GF-D8 (cell line): ENCODE data around the gene CXADR.

Source experiments
- DNase-seq: peaks from one replicate; lab custom pipeline; 2025; lab: John Stamatoyannopoulos, UW

The CXADR gene

DNA sequence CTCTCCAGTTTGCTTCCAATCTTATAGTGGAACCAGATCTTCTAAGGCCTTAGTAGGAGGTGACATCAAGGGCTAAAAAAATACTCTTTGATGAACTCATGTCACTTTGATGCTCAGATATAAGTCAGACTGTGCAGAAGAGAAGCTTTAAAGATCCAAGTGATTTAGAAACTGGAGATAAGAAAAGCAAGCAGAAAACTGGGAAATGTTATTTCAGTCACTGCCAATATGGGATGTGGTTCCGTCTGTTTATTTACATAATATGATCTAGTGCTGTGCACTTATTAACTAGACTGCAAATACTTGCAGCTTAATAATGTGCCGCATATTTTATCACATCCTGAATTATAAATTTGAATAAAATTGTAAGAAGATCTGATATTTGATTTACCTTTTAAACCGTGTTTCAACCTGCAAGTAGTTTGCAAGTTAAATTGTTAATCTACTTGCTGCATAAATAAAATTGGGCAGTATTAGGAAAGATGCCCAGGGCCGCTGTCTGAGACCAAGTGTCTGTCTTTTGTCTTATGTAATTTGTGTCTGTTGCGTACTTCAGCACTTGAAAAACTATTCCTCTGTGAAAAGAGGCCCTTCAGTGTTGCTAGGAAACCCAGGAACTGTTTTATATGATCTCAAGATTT, 29.6 kb downstream of the CXADR start:
- no peak for DNase-seq

DNA sequence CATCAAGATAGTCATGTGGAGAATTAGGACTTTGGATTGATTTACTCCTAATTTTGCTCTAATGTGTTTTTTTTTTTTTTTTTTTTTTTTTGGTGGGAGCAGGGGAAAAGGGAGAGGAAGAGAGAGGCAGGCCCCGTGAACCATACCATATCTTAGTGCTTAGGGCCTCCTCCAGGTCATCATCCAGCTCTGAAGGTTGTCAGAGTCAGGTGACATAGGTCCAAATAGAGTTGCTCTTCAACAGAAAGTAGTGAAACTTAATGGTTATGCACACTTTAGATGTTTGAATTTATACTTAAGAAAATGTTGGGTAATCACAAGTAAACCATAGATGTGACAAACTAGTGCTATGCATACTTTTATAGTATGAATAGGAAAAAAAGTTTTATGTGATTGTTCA, 32.2 kb downstream of the CXADR start:
- no peak for DNase-seq

DNA sequence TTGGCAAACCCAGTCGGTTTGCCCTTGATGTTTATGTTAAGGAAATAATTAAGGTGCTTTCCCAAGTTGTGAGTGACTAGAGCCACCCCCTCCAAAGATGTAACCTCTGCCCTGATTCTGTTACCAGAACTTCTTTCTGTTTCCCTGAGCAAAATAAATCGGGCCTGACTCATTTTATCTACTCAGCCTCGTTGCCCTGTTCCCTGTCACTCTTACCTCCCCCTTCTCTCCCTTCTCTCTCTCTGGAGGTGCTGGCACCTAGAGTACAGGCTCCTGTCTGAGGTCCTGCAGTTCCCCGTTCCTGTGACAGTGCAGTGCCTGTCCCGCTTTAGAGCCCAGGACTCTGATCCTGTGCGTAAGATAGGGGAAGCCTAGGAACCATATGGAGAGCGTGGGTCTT, 35.4 kb downstream of the CXADR start:
- no peak for DNase-seq

DNA sequence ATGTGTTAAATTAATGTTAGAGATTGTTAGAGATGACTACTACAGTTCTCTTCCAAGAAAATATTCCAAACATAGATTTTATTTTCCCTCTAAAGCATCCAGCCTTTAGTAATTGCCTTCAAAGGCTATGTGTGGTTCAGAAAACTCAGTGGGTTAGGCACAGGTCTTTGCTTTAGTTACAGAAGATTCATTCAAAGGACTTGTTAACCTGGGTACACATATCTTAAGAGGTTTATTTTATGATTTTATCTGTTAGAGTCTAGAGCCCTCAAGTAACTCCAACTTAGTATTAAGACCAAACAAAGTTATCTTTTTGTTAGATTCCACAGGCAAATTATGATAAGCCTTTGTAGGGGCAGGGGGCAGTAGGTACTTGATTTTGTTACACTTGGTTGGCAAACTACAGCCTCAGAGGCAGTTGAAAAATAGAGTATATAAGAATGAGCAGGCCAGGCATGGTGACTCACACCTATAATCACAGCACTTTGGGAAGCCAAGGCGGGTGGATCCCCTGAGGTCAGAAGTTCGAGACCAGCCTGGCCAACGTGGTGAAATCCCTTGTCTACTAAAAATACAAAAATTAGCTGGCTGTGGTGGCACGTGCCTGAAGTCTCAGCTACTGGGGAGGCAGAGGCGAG, 37.9 kb downstream of the CXADR start:
- DNase-seq = no peak

DNA sequence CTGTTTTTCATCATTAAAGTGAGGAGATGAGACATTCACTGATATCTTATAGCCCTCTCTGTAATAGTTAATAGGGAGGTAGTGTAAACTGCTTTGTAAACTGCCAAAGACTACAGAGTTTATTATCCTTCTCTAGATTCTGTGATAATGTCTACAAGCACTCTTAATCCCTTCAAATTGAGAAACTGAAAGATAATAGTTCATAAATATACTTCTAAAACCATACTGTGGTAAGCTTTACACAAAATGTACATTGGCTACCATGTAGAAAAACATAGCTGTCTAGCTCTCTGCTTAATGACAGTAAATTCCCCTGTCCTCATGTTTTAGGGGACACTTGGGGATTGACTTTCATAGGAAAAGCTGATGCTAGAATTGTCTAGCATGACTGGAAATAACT, 39.6 kb downstream of the CXADR start:
- no peak for DNase-seq

DNA sequence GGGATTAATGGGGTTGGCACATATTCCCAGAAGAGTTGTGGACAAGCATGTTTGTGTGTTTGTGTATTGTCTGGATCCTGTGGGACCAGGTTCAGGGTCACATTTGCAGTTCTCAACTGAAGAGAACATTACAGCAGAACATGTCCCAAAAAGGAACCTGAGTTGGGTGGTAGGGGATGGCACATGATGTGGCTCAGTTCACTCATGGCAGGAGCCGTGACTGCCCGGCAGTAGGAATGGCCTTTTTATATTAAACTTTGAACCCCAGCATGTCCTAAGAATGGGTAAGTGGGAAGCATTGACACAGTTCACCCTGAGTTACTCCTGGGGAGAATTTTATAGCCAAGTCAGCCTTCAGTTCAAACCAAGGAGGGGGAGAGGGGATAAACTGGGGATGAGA, 41.3 kb downstream of the CXADR start:
- DNase-seq = no peak

DNA sequence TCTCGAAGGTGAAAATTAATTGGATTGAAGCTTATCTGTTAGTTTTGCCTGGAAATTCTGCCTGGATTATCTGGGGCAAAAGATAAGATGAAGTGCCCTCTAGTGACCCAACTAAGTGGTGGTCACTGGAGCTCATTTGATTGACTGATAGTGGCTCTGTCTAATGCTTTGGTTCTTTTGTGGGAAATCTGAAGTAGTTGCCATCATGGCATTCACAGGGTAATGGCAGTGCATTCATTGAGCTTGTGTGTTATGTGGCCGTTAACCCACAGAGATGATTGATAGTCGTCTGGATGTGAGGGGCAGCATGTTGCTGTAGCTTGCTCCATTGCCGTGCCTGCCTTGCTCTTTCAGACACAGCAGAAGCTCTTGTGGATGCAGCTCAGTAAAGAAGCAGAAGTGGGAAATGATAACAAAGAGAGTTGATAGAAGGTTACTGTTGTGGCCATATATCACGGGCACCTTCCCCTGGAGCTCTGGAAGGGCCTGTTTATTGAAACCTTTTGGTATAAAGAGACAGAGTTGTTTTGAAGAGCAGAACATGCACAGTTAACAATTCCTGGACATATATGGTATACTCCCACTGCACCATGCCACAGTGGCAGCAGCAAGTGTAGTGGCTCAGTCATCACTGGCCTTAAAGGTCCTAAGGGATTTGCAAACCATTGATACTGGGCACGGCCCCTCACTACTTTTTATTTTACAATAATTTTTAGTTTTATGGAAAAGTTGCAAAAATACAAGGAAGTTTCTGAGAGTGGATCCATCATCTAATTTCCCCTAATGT, 42.0 kb downstream of the CXADR start:
- no peak for DNase-seq

DNA sequence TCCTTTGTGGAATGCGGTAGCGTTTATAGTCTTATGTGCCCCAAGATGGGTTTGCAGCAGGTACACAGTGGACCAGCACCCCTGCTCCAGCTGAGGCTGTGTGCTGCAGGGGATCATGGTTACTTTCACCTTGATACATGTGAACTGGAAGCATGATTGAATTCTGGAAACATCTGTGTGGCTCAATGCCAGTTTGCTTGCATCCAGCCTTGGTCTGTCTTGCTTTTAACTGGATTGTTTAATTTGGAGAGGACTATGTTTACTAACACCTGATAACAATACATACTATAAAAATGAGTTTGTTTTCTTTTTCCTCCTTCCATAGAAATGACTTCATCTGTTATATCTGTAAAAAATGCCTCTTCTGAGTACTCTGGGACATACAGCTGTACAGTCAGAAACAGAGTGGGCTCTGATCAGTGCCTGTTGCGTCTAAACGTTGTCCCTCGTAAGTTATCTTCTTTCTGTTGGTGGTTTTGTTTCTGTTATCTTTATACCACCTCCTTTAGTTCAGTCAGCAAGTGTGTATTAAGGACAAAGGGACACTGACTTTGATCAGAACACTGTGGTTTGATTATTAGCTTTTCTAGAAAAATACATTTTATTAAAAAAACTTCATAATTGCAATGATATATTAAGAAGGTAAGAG, 47.7 kb downstream of the CXADR start:
- DNase-seq = no peak

DNA sequence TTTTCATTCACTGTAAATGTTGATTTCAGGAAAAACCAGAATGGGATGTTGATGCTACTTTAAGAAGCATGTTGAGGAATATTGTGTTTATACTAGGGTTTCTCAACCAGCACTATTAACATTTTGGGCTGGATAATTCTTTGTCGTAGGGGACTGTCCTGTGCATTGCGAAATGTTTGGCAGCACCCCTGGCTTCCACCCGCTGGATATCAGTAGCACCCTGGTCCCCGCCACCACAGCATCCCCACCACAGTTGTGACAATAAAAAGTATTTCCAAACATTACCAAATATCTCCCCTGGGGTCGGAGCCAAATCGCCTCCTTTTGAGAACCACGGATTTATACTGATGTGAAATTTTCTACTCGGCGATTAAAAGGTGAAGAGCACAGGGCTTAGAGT, 57.9 kb downstream of the CXADR start:
- no peak for DNase-seq

DNA sequence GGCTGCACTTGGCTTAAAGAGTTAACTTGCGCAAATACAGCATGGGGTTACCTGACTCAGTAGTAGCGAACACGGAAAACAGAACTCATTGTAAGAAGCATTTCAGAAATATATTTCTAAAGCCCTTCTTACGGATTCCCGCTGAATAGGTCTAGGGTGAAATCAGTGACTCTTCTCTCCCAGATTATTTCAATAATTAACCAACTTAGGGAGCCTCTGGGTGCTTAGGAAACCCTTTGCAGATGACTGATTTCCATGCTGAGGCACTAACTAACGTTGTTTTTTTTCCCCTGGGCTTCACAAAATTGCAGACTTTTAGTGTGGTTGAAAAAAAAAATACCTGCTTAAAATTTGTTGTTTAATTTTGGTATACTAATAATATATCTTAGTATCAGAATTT, 59.6 kb downstream of the CXADR start:
- no peak for DNase-seq

DNA sequence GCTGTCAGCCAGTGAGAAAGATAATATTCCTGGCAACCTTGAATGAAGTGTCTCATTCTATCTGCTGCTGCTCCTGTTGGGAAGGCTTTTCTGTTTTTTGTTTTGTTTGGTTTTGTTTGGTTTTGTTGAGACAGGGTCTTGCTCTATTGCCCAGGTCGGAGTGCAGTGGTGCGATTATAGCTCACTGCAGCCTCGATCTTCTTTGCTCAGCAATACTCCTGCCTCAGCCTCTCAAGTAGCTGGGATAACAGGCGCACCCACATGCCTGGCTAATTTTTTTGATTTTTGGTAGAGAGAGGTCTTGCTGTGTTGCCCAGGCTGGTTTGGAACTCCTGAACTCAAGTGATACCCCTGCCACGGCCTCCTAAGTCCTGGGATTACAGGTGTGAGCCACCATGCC, 62.2 kb downstream of the CXADR start:
- DNase-seq = no peak

DNA sequence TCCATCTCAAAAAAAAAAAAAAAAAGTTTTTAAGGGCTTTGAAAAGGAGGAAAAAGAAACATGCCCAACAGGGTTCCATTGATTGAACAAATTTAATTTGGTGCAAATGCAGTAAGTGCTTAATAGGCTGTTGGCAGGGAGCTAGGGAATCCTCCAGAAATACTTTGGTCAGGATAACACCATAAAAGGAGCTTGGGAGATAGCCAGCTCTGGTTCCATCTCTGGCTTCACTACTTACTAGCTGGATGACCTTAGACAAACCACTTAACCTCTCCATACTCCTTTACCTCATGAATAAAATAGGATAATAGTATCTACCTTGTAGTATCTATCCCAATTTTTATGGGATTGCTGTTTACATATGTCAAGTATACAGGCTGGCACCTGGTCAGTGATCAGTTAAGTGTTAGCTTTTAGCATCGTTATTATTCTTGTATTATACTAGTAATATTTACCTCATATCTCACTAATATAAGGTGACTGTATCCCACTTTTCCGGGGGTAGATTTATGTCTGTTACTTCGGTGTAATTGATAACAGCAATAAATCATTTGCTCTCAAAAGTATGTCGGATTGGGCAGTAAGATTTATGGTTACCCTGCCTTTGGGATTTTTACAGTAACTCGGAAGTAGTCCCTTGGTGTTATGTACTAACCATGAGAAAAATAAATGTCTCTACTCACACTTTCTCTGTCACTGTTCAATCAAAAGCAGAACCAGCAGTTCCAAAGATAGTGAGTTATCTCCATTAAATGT, 63.4 kb downstream of the CXADR start:
- DNase-seq = no peak

DNA sequence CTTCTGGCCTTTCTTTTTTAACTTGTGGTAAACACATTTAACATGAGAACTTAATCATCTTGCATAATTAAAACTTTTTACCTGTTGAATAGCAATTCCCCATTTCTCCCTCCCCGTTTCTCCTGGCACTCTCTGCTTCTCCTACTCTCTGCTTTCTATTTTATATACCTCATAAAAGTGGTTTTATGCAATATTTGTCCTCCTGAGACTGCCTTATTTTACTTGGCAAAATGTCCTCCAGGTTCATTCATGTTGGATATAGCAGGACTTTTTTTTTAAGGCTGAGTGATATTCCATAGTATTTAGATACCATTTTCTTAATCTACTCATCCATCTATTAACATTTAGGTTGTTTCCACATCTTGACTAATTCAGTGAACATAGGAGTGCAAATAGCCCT, 64.9 kb downstream of the CXADR start:
- DNase-seq = no peak

DNA sequence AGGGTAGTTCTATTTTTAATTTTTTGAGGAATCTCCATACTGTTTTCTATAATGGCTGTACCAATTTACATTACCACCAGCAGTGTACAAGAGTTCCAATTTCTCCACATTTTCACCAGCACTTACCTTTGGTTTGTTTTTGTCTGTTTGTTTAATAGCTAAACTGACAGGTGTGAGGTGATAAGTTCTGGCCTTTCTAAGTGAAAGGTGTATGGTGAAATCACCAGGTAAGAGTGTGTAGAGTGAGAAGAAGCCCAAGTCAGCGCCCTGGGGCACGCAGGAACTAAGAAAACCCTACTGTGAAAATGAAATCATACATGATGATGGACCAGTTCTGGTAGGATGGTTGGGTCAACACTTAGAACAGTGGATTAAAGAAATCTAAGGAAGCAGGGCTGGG, 65.3 kb downstream of the CXADR start:
- no peak for DNase-seq

DNA sequence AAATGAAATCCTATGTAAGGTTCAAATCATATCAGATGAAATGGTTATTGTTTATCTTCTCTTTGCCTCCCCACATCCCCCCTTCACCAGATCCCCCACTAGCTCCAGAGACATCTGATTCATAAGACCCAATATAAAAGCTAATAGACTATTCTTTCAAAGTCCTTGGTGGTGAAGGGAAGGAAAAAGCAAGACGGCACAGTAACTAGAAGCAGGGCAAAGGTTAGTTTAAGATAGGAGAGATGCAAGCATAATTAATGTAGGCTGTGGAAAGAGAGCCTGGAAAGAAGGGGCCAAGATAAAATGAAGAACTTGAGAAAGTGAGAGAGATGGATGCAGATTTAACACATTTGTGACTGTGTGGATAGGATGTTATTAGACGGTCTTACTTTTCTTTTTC, 66.0 kb downstream of the CXADR start:
- no peak for DNase-seq

DNA sequence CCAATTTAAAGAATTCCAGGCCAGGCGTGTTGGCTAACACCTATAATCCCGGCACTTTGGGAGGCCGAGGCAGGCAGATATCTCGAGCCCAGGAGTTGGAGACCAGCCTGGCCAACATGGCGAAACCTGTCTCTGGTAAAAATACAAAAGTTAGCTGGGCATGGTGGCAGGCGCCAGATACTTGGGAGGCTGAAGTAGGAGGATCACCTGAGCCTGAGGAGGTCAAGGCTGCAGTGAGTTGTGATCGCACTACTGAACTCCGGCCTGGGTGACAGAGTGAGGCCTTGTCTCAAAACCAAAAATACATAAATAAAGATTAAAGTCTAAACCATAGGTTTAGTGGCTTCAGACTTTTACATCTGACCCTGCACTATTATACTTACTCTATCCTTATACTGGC, 67.5 kb downstream of the CXADR start:
- no peak for DNase-seq

DNA sequence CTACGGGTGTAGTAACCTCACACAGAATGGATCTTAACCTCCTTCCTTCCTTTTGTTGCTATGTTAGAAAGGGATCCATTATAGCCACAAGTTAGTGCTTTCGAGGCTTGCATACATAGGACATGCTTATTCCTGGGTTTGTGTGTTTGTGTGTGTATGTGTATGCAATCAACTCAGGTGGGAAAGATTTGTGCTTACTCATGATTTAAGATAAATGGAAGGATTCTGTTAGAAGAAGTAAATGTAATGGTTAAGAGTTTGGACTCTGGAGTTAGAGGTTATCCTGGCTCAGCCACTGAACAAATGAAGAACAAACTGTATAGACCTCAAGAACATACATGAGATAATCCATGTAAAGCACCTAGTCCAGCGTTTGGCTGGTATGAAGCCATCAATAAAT, 71.1 kb downstream of the CXADR start:
- no peak for DNase-seq

DNA sequence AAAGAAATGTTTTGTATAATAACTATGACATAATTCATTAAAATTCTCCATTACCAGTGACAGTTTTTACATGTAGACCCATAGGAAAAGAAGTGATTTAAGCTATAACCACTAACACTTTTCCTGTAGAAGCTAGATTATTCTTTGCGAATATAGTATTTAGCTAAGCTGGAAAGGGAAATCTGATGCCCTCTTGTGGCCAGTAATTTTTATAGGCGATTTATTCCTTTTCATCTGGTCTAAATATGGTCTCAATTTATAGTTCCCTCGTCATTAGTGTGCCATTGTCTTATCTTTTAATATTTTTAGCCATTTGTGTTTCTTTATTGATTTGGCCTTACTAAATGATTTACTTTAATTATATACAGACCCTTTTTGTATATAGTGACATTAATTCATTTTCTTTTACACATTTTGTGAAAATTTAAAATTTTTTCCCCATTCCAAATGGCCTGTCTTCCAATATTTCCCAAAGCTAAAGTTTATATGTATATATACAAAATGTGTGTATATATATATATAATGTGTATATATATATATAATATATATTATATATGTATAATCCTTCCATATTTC, 73.1 kb downstream of the CXADR start:
- peak; percentile 12 for DNase-seq

DNA sequence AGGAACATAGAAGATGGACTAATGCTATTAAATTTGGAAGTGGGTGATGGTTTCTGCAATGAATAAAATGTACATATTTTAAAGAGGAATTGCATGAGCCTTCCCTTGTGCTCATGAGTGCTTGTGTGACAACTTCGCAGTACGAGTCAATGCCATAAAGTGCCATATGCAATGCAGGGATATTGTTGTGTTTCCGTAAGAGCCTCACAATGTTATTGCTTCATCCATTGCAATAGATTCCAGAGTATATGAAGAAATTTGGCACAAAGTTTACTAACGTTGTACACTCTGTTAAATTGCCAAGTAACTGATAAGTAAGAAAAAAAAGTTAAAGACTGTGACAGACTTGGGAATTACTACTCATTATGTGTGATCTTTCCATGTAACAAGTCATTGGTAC, 77.6 kb downstream of the CXADR start:
- DNase-seq = no peak

DNA sequence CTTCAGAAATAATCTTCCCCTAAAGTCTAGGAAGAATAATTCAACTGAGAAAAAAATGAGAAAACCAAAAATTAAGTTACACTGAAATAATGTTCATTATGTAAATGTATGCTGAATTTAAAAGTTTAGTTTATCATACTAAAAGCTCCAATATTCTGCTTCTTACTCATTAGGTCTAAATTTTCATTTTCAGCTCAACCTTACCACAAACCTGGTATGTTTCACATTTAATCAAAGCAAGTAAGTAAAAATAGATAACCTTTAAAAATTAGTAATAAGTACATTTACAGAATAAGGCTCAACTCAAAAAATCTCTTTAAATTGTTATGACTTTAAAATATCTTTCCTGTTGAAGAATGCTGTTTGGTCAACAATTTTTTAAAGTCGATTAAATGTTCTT, 84.8 kb downstream of the CXADR start:
- DNase-seq = no peak

DNA sequence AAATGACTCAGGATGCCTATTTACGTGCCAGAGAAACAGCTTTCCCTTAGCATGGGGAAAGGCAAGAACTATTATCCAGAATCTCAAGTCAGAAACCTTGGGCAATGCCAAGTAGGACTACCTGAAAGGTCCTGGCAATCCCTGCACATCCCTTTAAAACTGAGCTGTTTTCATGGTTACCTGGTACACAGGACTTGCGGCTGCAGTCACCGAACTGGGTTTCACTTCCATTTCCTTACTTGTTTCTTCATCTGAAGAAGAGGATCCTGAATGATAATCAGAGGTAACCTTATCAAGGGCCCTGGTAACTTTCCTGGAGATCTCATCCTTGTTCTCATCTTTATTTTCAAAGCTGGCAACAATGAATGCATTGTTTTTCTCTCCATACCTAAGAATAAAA, 85.6 kb downstream of the CXADR start:
- no peak for DNase-seq

DNA sequence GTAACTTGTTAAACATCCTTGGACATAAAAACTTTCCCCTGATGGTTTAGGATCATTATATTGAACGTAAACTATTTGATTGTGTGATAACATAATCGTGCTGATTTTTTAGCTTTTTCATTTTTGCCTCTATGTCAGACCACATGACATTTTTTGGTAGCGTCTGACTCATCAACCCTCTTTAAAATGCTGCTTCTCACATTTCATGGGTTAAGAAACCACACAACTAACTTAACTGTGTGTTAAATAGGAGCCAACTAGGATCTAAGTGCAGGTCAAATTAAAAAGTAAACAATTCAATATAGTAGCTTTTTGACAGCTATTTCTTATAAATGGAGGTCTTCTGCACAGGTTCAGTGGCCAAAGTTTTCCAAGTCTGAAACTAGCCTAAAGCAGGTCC, 90.0 kb downstream of the CXADR start:
- no peak for DNase-seq
